HL-60 (cell line): ENCODE results near the gene FAH.

Experiments
- CTCF ChIP-seq: IDR thresholded peaks from one replicate; pipeline ENCODE4 v1.5.1; 2011; ENCODE audit warnings: low read length, control low read depth, inconsistent platforms; ENCODE audit not compliant: insufficient read depth
- POLR2AphosphoS5 ChIP-seq: IDR thresholded peaks from 2 replicates; pipeline ENCODE4 v1.6.1; 2012; ENCODE audit warnings: low read depth
- REST ChIP-seq: IDR thresholded peaks from 2 replicates; pipeline ENCODE4 v1.6.1; 2012; ENCODE audit warnings: low read depth; ENCODE audit not compliant: insufficient replicate concordance

DNA sequence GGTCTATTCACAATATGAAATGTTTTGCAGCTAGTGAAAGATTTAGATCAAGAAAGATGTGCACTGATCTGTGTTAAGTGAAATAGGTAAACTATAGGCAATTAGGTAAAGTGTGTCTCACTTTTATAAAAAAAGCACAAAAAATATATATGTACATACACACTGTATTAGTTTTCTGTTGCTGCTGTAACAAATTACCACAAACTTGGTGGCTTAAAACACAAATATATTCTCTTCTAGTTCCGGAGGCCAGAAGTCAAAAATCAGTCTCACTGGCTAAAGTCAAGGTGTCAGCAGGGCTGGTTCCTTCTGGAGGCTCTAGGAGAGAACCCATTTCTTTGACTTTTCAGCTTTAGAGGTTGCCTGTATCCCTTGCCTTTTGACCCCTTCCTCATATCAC, 11.1 kb downstream of the FAH start:
- TF ChIP-seq POLR2AphosphoS5 (no peak), CTCF (no peak), REST (no peak)
